H1 (cell line): ENCODE results near the gene LHPP. TPM values are rescaled to one million over a fixed set of nuclear protein-coding genes. Genes with fewer than 3 reads are reported as not detected.

Experiments used
- CTCF ChIA-PET: fragments of 300-600 bp; sonication (Branson Sonifier 250); formaldehyde crosslinking; loops from one replicate; lab custom pipeline; 2021; ENCODE audit not compliant: partially characterized antibody; lab: Charles Lee
- POLR2A ChIA-PET: fragments of 300-600 bp; sonication (Branson Sonifier 250); formaldehyde crosslinking; loops from one replicate; lab custom pipeline; 2021; ENCODE audit warnings: inconsistent platforms; ENCODE audit not compliant: partially characterized antibody; lab: Charles Lee
- DNase-seq, 2 experiments: peaks; one replicate each; pipeline versions ENCODE4 v3.0.0 to v3.0.0-alpha.2; 2010 to 2022; ENCODE audit warnings: low spot score in 2 of 2, low read depth in 1 of 2, mixed read lengths in 1 of 2
- FAIRE-seq: peaks from 2 replicates; lab custom pipeline; 2011; peaks lifted over from hg19 to GRCh38; lab: Jason Lieb, UNC
- H2AFZ ChIP-seq: 2 replicates; pipeline ENCODE4 v1.8.1; 2012; ENCODE audit warnings: low read length, inconsistent platforms
- H2AK5ac ChIP-seq: 2 replicates; pipeline ENCODE4 v1.6.1; 2013; ENCODE audit warnings: low read depth, low read length
- H2BK120ac ChIP-seq: replicated peaks from 2 replicates; pipeline ENCODE3; 2013; ENCODE audit warnings: low read depth, low read length, inconsistent platforms
- H2BK12ac ChIP-seq: 2 replicates; pipeline ENCODE4 v1.6.1; 2013; ENCODE audit warnings: low read depth, low read length
- H2BK15ac ChIP-seq: 2 replicates; pipeline ENCODE4 v1.6.1; 2013; ENCODE audit warnings: low read length
- H2BK20ac ChIP-seq: 2 replicates; pipeline ENCODE4 v1.6.1; 2013; ENCODE audit warnings: low read length
- H2BK5ac ChIP-seq: 2 replicates; pipeline ENCODE4 v1.6.1; 2013; ENCODE audit warnings: low read depth, low read length
- H3K14ac ChIP-seq: 2 replicates; pipeline ENCODE4 v1.6.1; 2013; ENCODE audit warnings: inconsistent platforms; ENCODE audit not compliant: insufficient read length
- H3K18ac ChIP-seq: 2 replicates; pipeline ENCODE4 v1.6.1; 2013; ENCODE audit warnings: low read length; ENCODE audit errors: extremely low read depth
- H3K23ac ChIP-seq: 2 replicates; pipeline ENCODE4 v1.6.1; 2013; ENCODE audit warnings: inconsistent platforms; ENCODE audit not compliant: insufficient read length
- H3K23me2 ChIP-seq: 2 replicates; pipeline ENCODE4 v1.6.1; 2013; ENCODE audit warnings: low read depth, low read length
- H3K27ac ChIP-seq: 2 replicates; pipeline ENCODE4 v1.6.1; 2011; ENCODE audit warnings: low read depth, low read length, inconsistent platforms
- H3K27me3 ChIP-seq, 4 experiments: replicated peaks in 1 of 4; 1 replicate in 1 of 4; 2 replicates in 3 of 4; pipeline versions ENCODE4 v1.6.1 to v1.8.1; 2011 to 2013; ENCODE audit warnings: low read length in 3 of 4, mild to moderate bottlenecking in 3 of 4, inconsistent platforms in 2 of 4, mixed read lengths in 2 of 4, moderate library complexity in 1 of 4; ENCODE audit not compliant: control insufficient read depth in 3 of 4, insufficient read depth in 3 of 4; ENCODE audit errors: extremely low read depth in 1 of 4
- H3K36me3 ChIP-seq, 4 experiments: 2 replicates each; pipeline versions ENCODE4 v1.6.1 to v1.8.1; 2011 to 2013; ENCODE audit warnings: mild to moderate bottlenecking in 4 of 4, low read length in 3 of 4, moderate library complexity in 2 of 4, control low read depth in 1 of 4, inconsistent platforms in 1 of 4; ENCODE audit not compliant: insufficient read depth in 4 of 4, control insufficient read depth in 2 of 4
- H3K4ac ChIP-seq: replicated peaks from 2 replicates; pipeline ENCODE3; 2013; ENCODE audit warnings: low read length, low read depth, mixed read lengths, inconsistent platforms; ENCODE audit not compliant: insufficient read length
- H3K4me1 ChIP-seq, 4 experiments: replicated peaks in 1 of 4; 1 replicate in 1 of 4; 2 replicates in 3 of 4; pipeline versions ENCODE4 v1.6.1 to v1.8.1; 2011 to 2013; ENCODE audit warnings: low read length in 3 of 4, inconsistent platforms in 2 of 4, mixed read lengths in 1 of 4; ENCODE audit not compliant: insufficient read depth in 4 of 4, control insufficient read depth in 3 of 4
- H3K4me2 ChIP-seq, 2 experiments: 2 replicates each; pipeline versions ENCODE4 v1.6.1 to v1.8.1; 2011 to 2013; ENCODE audit warnings: low read depth in 2 of 2, low read length in 2 of 2, control low read depth in 1 of 2, inconsistent platforms in 1 of 2, mild to moderate bottlenecking in 1 of 2; ENCODE audit not compliant: insufficient read depth in 1 of 2
- H3K4me3 ChIP-seq, 4 experiments: fragments of 200-600, 300-600 bp in 1 of 4; sonication (generic), shearing (Covaris generic), sonication (Bioruptor Twin) in 1 of 4; 2 replicates each; pipeline versions ENCODE4 v1.5.1 to v1.8.1; 2011 to 2016; ENCODE audit warnings: low read length in 4 of 4, low read depth in 3 of 4, control low read depth in 2 of 4, inconsistent platforms in 2 of 4, mild to moderate bottlenecking in 2 of 4, mixed read lengths in 1 of 4, moderate library complexity in 1 of 4; ENCODE audit not compliant: insufficient read depth in 2 of 4; ENCODE audit errors: extremely low read depth in 1 of 4
- H3K56ac ChIP-seq: replicated peaks from 2 replicates; pipeline ENCODE3; 2013; ENCODE audit warnings: low read depth, mild to moderate bottlenecking, mixed read lengths, low read length, inconsistent platforms; ENCODE audit not compliant: insufficient read length
- H3K79me1 ChIP-seq: 2 replicates; pipeline ENCODE4 v1.6.1; 2013; ENCODE audit warnings: low read depth, low read length, control low read depth
- H3K79me2 ChIP-seq, 2 experiments: 2 replicates each; pipeline versions ENCODE4 v1.6.1 to v1.8.1; 2012 to 2013; ENCODE audit warnings: low read length in 2 of 2, mild to moderate bottlenecking in 2 of 2, inconsistent platforms in 1 of 2; ENCODE audit not compliant: insufficient read depth in 2 of 2, control insufficient read depth in 1 of 2
- H3K9ac ChIP-seq, 4 experiments: replicated peaks in 1 of 4; 1 replicate in 1 of 4; 2 replicates in 3 of 4; pipeline versions ENCODE4 v1.6.1 to v1.8.1; 2011 to 2013; ENCODE audit warnings: low read depth in 3 of 4, low read length in 3 of 4, control low read depth in 2 of 4, mild to moderate bottlenecking in 2 of 4, moderate library complexity in 2 of 4, inconsistent platforms in 1 of 4; ENCODE audit errors: extremely low read depth in 1 of 4
- H3K9me3 ChIP-seq, 2 experiments: 2 replicates each; pipeline versions ENCODE4 v1.6.1 to v1.8.1; 2012 to 2013; ENCODE audit warnings: mild to moderate bottlenecking in 2 of 2, moderate library complexity in 2 of 2, control low read depth in 1 of 2, inconsistent platforms in 1 of 2, low read depth in 1 of 2, low read length in 1 of 2, mixed read lengths in 1 of 2; ENCODE audit not compliant: insufficient read depth in 2 of 2
- H4K20me1 ChIP-seq, 2 experiments: replicated peaks in 1 of 2; 2 replicates each; pipeline versions ENCODE3 to v1.8.1; 2011 to 2013; ENCODE audit warnings: inconsistent platforms in 2 of 2, low read length in 2 of 2, mild to moderate bottlenecking in 1 of 2; ENCODE audit not compliant: insufficient read depth in 2 of 2, control insufficient read depth in 1 of 2
- H4K5ac ChIP-seq: 2 replicates; pipeline ENCODE4 v1.6.1; 2013; ENCODE audit warnings: low read length, low read depth, mixed read lengths, inconsistent platforms; ENCODE audit not compliant: insufficient read length
- H4K8ac ChIP-seq: 2 replicates; pipeline ENCODE4 v1.8.0; 2013; ENCODE audit warnings: mild to moderate bottlenecking, moderate library complexity, low read length, inconsistent platforms; ENCODE audit not compliant: insufficient read depth; ENCODE audit errors: extremely low read depth
- H4K91ac ChIP-seq: replicated peaks from 2 replicates; pipeline ENCODE3; 2013; ENCODE audit warnings: low read length, mixed read lengths, inconsistent platforms; ENCODE audit not compliant: insufficient read length
- ASH2L ChIP-seq: fragments of 200-600, 300-600 bp; sonication (generic); IDR thresholded peaks from one replicate; pipeline ENCODE4 v1.7.1; 2017; ENCODE audit warnings: low read length
- CBX5 ChIP-seq: fragments of 300-800, 300-1000 bp; sonication (generic); IDR thresholded peaks from 2 replicates; pipeline ENCODE4 v1.7.1; 2016; ENCODE audit warnings: antibody characterized with exemption, low read length, low read depth
- CREB1 ChIP-seq: IDR thresholded peaks from 2 replicates; pipeline ENCODE4 v1.6.1; 2012; ENCODE audit warnings: inconsistent platforms
- GABPA ChIP-seq: IDR thresholded peaks from 2 replicates; pipeline ENCODE4 v1.6.1; 2011; ENCODE audit warnings: mild to moderate bottlenecking, low read length, moderate library complexity, borderline replicate concordance; ENCODE audit not compliant: insufficient read depth
- HDAC6 ChIP-seq: IDR thresholded peaks from one replicate; pipeline ENCODE4 v1.7.1; 2012; ENCODE audit warnings: low read depth, mild to moderate bottlenecking, inconsistent platforms, low read length, moderate library complexity
- KDM4A ChIP-seq: IDR thresholded peaks from one replicate; pipeline ENCODE4 v1.7.1; 2012; ENCODE audit warnings: low read depth, mild to moderate bottlenecking, moderate library complexity, low read length, inconsistent platforms; ENCODE audit not compliant: severe bottlenecking
- MAX ChIP-seq: IDR thresholded peaks from 2 replicates; pipeline ENCODE4 v1.6.1; 2012; ENCODE audit warnings: inconsistent platforms
- NANOG ChIP-seq: IDR thresholded peaks from 2 replicates; pipeline ENCODE4 v1.6.1; 2011; ENCODE audit warnings: low read length, low read depth, mild to moderate bottlenecking, inconsistent platforms; ENCODE audit not compliant: insufficient read depth, poor library complexity, severe bottlenecking
- POLR2A ChIP-seq, 2 experiments: IDR thresholded peaks; 1 replicate in 1 of 2; 2 replicates in 1 of 2; pipeline ENCODE4 v1.6.1; 2011; ENCODE audit warnings: low read depth in 2 of 2, low read length in 2 of 2, mild to moderate bottlenecking in 2 of 2; ENCODE audit errors: control extremely low read depth in 1 of 2
- RXRA ChIP-seq: IDR thresholded peaks from 2 replicates; pipeline ENCODE4 v1.6.1; 2011; ENCODE audit warnings: low read depth, mild to moderate bottlenecking, low read length, moderate library complexity; ENCODE audit not compliant: insufficient read depth
- SIRT6 ChIP-seq: IDR thresholded peaks from one replicate; pipeline ENCODE4 v1.7.1; 2012; ENCODE audit warnings: low read length, inconsistent platforms
- SP4 ChIP-seq: IDR thresholded peaks from 2 replicates; pipeline ENCODE4 v1.6.1; 2012; ENCODE audit warnings: low read length, inconsistent platforms
- SUZ12 ChIP-seq: fragments of 200-600 bp; sonication (generic); IDR thresholded peaks from 2 replicates; pipeline ENCODE4 v1.6.1; 2012; ENCODE audit warnings: mild to moderate bottlenecking, inconsistent platforms, low read length, moderate library complexity, mixed read lengths
- WGBS, 2 experiments: shearing (Covaris generic) in 1 of 2; methylation state at CpG; one replicate each; pipeline versions ENCODE4 v1.1.6 to v1.1.7; 2013 to 2015; ENCODE audit warnings: low lambda C conversion rate in 2 of 2, mixed read lengths in 2 of 2, inconsistent platforms in 1 of 2, low coverage in 1 of 2, missing lambda C conversion rate in 1 of 2; ENCODE audit not compliant: insufficient replicate concordance in 2 of 2, insufficient coverage in 1 of 2, insufficient read length in 1 of 2; ENCODE audit errors: extremely low coverage in 1 of 2, missing lambda C conversion rate in 1 of 2; 5-methylcytosine and 5-hydroxymethylcytosine counted together
- polyA plus RNA-seq, 7 experiments: library from polyadenylated mRNA; depleted of rRNA in 3 of 7; stranded (reverse) in 5 of 7; unstranded in 2 of 7; fragments of >200 nt in 5 of 7; fragments of 200-250 nt in 2 of 7; gene quantifications; 1 replicate in 5 of 7; 2 replicates in 1 of 7; 4 replicates in 1 of 7; pipeline versions ENCODE4 v1.2.1 to v1.2.3, GENCODE V29; 2011 to 2013; ENCODE audit warnings: missing spikeins in 2 of 7, mixed read lengths in 2 of 7
- total RNA-seq: library from RNA; stranded (reverse); fragmentation: NEBNext Ultra II Directional; extraction: Animal tissue kit (Norgen Biotek cat#: 25700); gene quantifications from 2 replicates; pipeline ENCODE4 v1.2.1, GENCODE V29; 2021

LHPP gene
- total and polyA plus RNA-seq, 2 of the 8 experiments (the other 6 are each of a cell fraction or from before 2014, with no cell fraction given): 26.0 to 45.0 TPM

GRCh38 chr10:124611738-124612137, 150.1 kb downstream of the LHPP start:
- H3K14ac ChIP-seq: no peak overlapping the region
- no peak overlapping the region for H3K4ac ChIP-seq
- H3K23ac ChIP-seq: no peak overlapping the region
- H2AFZ ChIP-seq: no peak overlapping the region
- no peak overlapping the region for H3K4me3 ChIP-seq
- H3K27ac ChIP-seq: no peak overlapping the region
- peaks cover 0 to 8% (median 2%) of the 10 kb centered on the region in 4 experiments; a peak in 4 of 7 replicates for H3K4me1 ChIP-seq
- no peak overlapping the region for H4K91ac ChIP-seq
- no peak overlapping the region for H4K5ac ChIP-seq
- no peak overlapping the region for H2BK120ac ChIP-seq
- H3K79me2 ChIP-seq: no peaks in the 10 kb centered on the region
- H2BK12ac ChIP-seq: no peak overlapping the region
- no peaks in the 10 kb centered on the region; a peak in 1 of 7 replicates for H3K27me3 ChIP-seq
- H3K9ac ChIP-seq: no peak overlapping the region
- no peak overlapping the region for H2BK15ac ChIP-seq
- H3K36me3 ChIP-seq: no peaks in the 10 kb centered on the region; a peak in 1 of 8 replicates
- FAIRE-seq (no peak), DNase-seq (no peak)
- ChIA-PET CTCF (interaction anchor here (1.1 to 3.7 kb wide), 9 partner anchors 10 to 134 kb away, joined by 3 to 14 read pairs (median 4); no protein-coding TSS in a partner anchor), POLR2A (interaction anchor here (1.3 kb wide), 1 partner anchor 15 kb away, joined by 4 read pairs; no protein-coding TSS in a partner anchor)
- H2BK20ac ChIP-seq: no peak overlapping the region
- H2AK5ac ChIP-seq: no peak overlapping the region
- H4K8ac ChIP-seq: no peak overlapping the region
- no peak overlapping the region for H3K56ac ChIP-seq
- no peak overlapping the region for H3K18ac ChIP-seq
- no peak overlapping the region for H2BK5ac ChIP-seq
- no peak overlapping the region for H3K4me2 ChIP-seq
- H4K20me1 ChIP-seq: peaks cover 0 to 12% of the 10 kb centered on the region in 2 experiments
- TF ChIP-seq NANOG (no peak), SUZ12 (no peak), KDM4A (no peak), CBX5 (no peak), SIRT6 (no peak), POLR2A (IDR thresholded peaks at IDR 0.05; ENCODE audit: control extremely low read depth in 1 of 2, low read depth in 2 of 2, low read length in 2 of 2) (no peak), MAX (no peak), ASH2L (no peak), HDAC6 (no peak), CREB1 (no peak), RXRA (no peak), GABPA (no peak), SP4 (no peak)
- H3K23me2 ChIP-seq: no peaks in the 10 kb centered on the region; the same call in 1 of the 2 replicates
- H3K79me1 ChIP-seq: no peaks in the 10 kb centered on the region
- no peaks in the 10 kb centered on the region for H3K9me3 ChIP-seq
- WGBS, 2 experiments: 90% methylated on average over 11 of the region's 11 CpGs; no CpG with 5 or more reads in 1 of the 2 experiments
